Upper lobe of left lung (tissue), 4 donors: ENCODE data around the gene SRSF8.

ENCODE experiments used
- EP300 ChIP-seq, 4 donors: sonication (generic); formaldehyde crosslinking; IDR thresholded peaks; one replicate each; pipeline ENCODE4 v1.5.1; 2017; ENCODE audit warnings: antibody characterized with exemption in 4 of 4, control low read depth in 2 of 4
- POLR2A ChIP-seq, 4 donors: fragments of 450-650 bp; IDR thresholded peaks; one replicate each; pipeline ENCODE4 v1.5.1; 2016 to 2017; ENCODE audit warnings: antibody characterized with exemption in 4 of 4, mild to moderate bottlenecking in 2 of 4
- POLR2AphosphoS5 ChIP-seq, 2 donors: sonication (generic); formaldehyde crosslinking; IDR thresholded peaks; one replicate each; pipeline ENCODE4 v1.5.1; 2017; ENCODE audit warnings: antibody characterized with exemption in 2 of 2
- TF ChIP-seq, protein P1 (sequence below), 6 experiments: fragments of 450-650 bp in 4 of 6; fragments of 200-600 bp in 2 of 6; sonication (generic) in 2 of 6; IDR thresholded peaks; one replicate each; pipeline ENCODE4 v1.5.1; 2016 to 2019; ENCODE audit warnings: antibody characterized with exemption in 6 of 6

GRCh38 chr11:95111923-95112540 lies 45.3 kb downstream of the SRSF8 start:
- TF ChIP-seq, protein P1, sequence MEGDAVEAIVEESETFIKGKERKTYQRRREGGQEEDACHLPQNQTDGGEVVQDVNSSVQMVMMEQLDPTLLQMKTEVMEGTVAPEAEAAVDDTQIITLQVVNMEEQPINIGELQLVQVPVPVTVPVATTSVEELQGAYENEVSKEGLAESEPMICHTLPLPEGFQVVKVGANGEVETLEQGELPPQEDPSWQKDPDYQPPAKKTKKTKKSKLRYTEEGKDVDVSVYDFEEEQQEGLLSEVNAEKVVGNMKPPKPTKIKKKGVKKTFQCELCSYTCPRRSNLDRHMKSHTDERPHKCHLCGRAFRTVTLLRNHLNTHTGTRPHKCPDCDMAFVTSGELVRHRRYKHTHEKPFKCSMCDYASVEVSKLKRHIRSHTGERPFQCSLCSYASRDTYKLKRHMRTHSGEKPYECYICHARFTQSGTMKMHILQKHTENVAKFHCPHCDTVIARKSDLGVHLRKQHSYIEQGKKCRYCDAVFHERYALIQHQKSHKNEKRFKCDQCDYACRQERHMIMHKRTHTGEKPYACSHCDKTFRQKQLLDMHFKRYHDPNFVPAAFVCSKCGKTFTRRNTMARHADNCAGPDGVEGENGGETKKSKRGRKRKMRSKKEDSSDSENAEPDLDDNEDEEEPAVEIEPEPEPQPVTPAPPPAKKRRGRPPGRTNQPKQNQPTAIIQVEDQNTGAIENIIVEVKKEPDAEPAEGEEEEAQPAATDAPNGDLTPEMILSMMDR (IDR thresholded peaks at IDR 0.05) = no peak
- TF ChIP-seq POLR2AphosphoS5 (IDR thresholded peaks at IDR 0.05) (no peak), POLR2A (IDR thresholded peaks at IDR 0.05) (no peak), EP300 (IDR thresholded peaks at IDR 0.05) (no peak)
